ENCODE measurements around the gene ACAP3. TPM values are rescaled to one million over a fixed set of nuclear protein-coding genes. Genes with fewer than 3 reads are reported as not detected.

The ACAP3 gene
- total and polyA plus RNA-seq, 2 of the 4 experiments (the other 2 are of a cell fraction) = 13.3 to 58.2 TPM

- TF ChIP-seq ELK1 (IDR thresholded peaks at IDR 0.05; ENCODE audit: borderline replicate concordance, low read depth, low read length) (no peak), BHLHE40 (IDR thresholded peaks at IDR 0.05; ENCODE audit: low read depth, low read length) (no peak)
Observed at GRCh38 chr1:1303736-1304135, 4.0 kb downstream of the ACAP3 start (continued).

GRCh38 chr1:1302951-1303509 lies 4.7 kb downstream of the ACAP3 start:
- Histone ChIP-seq H3K4me3 (ENCODE audit: insufficient read depth, low read depth, low read length) (no peak overlapping the region), H3K14ac (replicated peaks; ENCODE audit: low read depth, low read length) (no peak overlapping the region), H4K20me1 (ENCODE audit: insufficient read depth, low read length) (peaks cover 56% of the 10 kb centered on the region), H3K56ac (ENCODE audit: extremely low read depth, insufficient read depth, low read length) (no peak overlapping the region), H2AFZ (replicated peaks; ENCODE audit: low read length, poor library complexity) (no peak overlapping the region), H2BK20ac (ENCODE audit: low read depth, low read length) (no peak overlapping the region), H2BK120ac (ENCODE audit: low read depth, low read length) (no peak overlapping the region), H4K91ac (ENCODE audit: insufficient read depth, low read depth, low read length) (no peak overlapping the region), H3K27ac (ENCODE audit: insufficient read depth, low read length) (no peak overlapping the region), H3K36me3 (ENCODE audit: control insufficient read depth, insufficient read depth, low read length) (peaks cover 9% of the 10 kb centered on the region), H3K79me1 (ENCODE audit: low read depth in 1 of 2, low read length in 2 of 2) (peaks cover 3 to 53% of the 10 kb centered on the region in 2 experiments; a peak in 3 of 4 replicates), H2BK5ac (ENCODE audit: low read depth, low read length, poor library complexity, severe bottlenecking) (no peak overlapping the region), H3K23ac (ENCODE audit: low read depth, low read length) (no peak overlapping the region), H2AK5ac (ENCODE audit: low read depth, low read length) (peak overlapping the region; percentile 15; the same call in 1 of the 2 replicates), H3K27me3 (ENCODE audit: control insufficient read depth, insufficient read depth, low read length) (no peaks in the 10 kb centered on the region), H2AK9ac (replicated peaks; ENCODE audit: low read depth, low read length, poor library complexity) (peak overlapping the region; percentile 76), H4K5ac (ENCODE audit: low read depth, low read length) (no peak overlapping the region), H3K9me3 (ENCODE audit: control insufficient read depth, insufficient read depth, low read length) (no peaks in the 10 kb centered on the region), H3K4ac (ENCODE audit: low read depth, low read length) (no peak overlapping the region), H4K8ac (ENCODE audit: low read depth in 2 of 2, low read length in 2 of 2) (no peak overlapping the region), H3K9me1 (ENCODE audit: insufficient read depth, low read length) (peaks cover 3% of the 10 kb centered on the region), H3K18ac (ENCODE audit: low read depth, low read length) (no peak overlapping the region), H3K4me1 (ENCODE audit: control insufficient read depth, insufficient read depth, low read length) (peaks cover 25% of the 10 kb centered on the region), H3K9ac (ENCODE audit: low read depth, low read length) (no peak overlapping the region), H3K4me2 (ENCODE audit: low read depth, low read length) (no peak overlapping the region), H2BK15ac (ENCODE audit: low read depth, low read length) (no peak overlapping the region)
- ChIA-PET POLR2A (ENCODE audit: unreplicated experiment) (no interaction called here), CTCF (interaction anchor here (0.7 kb wide), 1 partner anchor 27 kb away, joined by 3 read pairs; no protein-coding TSS in a partner anchor)
- in situ Hi-C loops (cut with MboI; ENCODE audit: low sequenced_read_pairs) = no loop called here
- BruUV-seq (replicated peaks) = no TSS peak
- no peak for ATAC-seq (ENCODE audit: low read depth)
- no peak for DNase-seq
- dilution Hi-C loops (cut with HindIII; ENCODE audit: low sequenced_read_pairs, unreplicated experiment) = no loop called here
- TF ChIP-seq FOS (IDR thresholded peaks at IDR 0.05; ENCODE audit: low read depth, low read length) (no peak), MAFK (IDR thresholded peaks at IDR 0.05; ENCODE audit: low read depth, low read length) (no peak), NFE2L2 (IDR thresholded peaks at IDR 0.05; ENCODE audit: low read depth, low read length) (no peak), ELK1 (IDR thresholded peaks at IDR 0.05; ENCODE audit: borderline replicate concordance, low read depth, low read length) (no peak), USF2 (IDR thresholded peaks at IDR 0.05; ENCODE audit: low read depth, low read length) (no peak), CHD1 (IDR thresholded peaks at IDR 0.05; ENCODE audit: low read depth, low read length) (no peak), MXI1 (IDR thresholded peaks at IDR 0.05; ENCODE audit: borderline replicate concordance, low read depth, low read length) (no peak), POLR2A (IDR thresholded peaks at IDR 0.05; ENCODE audit: low read depth, low read length) (no peak), RAD21 (IDR thresholded peaks at IDR 0.05; ENCODE audit: low read length) (no peak), BHLHE40 (IDR thresholded peaks at IDR 0.05; ENCODE audit: low read depth, low read length) (no peak), MAZ (IDR thresholded peaks at IDR 0.05; ENCODE audit: borderline replicate concordance, low read depth, low read length) (no peak)
- intact Hi-C loops (cut with micrococcal nuclease) = no loop called here
- 93% methylated on average over 14 of the region's 31 CpGs; no CpG with 5 or more reads in 1 of the 2 experiments for WGBS, 2 experiments (ENCODE audit: extremely low coverage in 2 of 2, insufficient read length in 1 of 2)
